Measurements from ENCODE around the gene GHRHR. TPM values are rescaled to one million over a fixed set of nuclear protein-coding genes. Genes with fewer than 3 reads are reported as not detected.

The GHRHR gene
- total and polyA plus RNA-seq, 4 donors: 0.38 to 0.77 (median 0.77) TPM; not detected in 1

GRCh38 chr7:30920584-30921539 lies 42.9 kb upstream of the GHRHR start:
- 46 to 56% methylated on average over 9 of the region's 9 CpGs for whole genome bisulfite sequencing, 2 donors
- no peak for ATAC-seq (ENCODE audit: insufficient read depth, low FRiP score)

GRCh38 chr7:30921540-30922401 lies 42.0 kb upstream of the GHRHR start:
- Histone ChIP-seq H3K27me3 (ENCODE audit: control insufficient read depth in 3 of 3, insufficient read depth in 3 of 3, low read length in 2 of 3) (no peaks in the 10 kb centered on the region), H3K36me3 (ENCODE audit: control insufficient read depth in 4 of 4, insufficient read depth in 4 of 4, low read length in 4 of 4) (peaks cover 0 to 22% (median 2%) of the 10 kb centered on the region in 4 donors), H3K27ac (ENCODE audit: low read depth in 1 of 2, low read length in 1 of 2) (peak overlapping the region; percentile 59 to 60), H3K9ac (ENCODE audit: insufficient read depth in 1 of 2, low read length in 2 of 2) (no peak overlapping the region), H3K4me3 (no peak overlapping the region), H3K4me1 (ENCODE audit: control insufficient read depth in 5 of 5, insufficient read depth in 5 of 5, low read length in 5 of 5) (peaks cover 0 to 36% (median 5%) of the 10 kb centered on the region in 5 donors), H3K9me3 (ENCODE audit: control insufficient read depth in 4 of 4, insufficient read depth in 3 of 4, low read length in 3 of 4) (peaks cover 0 to under 1% (median 0%) of the 10 kb centered on the region in 4 donors)
- TF ChIP-seq CTCF (IDR thresholded peaks at IDR 0.05; ENCODE audit: control extremely low read depth, extremely low read depth): no peak
- DNase-seq (peak in 1 of 3 donors; percentile 12), ATAC-seq (ENCODE audit: insufficient read depth, low FRiP score) (no peak)
- 86 to 93% methylated on average over 18 to 19 of the region's 19 CpGs for WGBS, 2 donors

More at GRCh38 chr7:30920584-30921539, 42.9 kb upstream of the GHRHR start:
- H3K4me3 ChIP-seq: no peak overlapping the region
- H3K9ac ChIP-seq (ENCODE audit: insufficient read depth in 1 of 2, low read length in 2 of 2): no peak overlapping the region
- H3K27ac ChIP-seq (ENCODE audit: low read depth in 1 of 2, low read length in 1 of 2): peak overlapping the region; percentile 59 to 71
- H3K27me3 ChIP-seq (ENCODE audit: control insufficient read depth in 3 of 3, insufficient read depth in 3 of 3, low read length in 2 of 3): no peaks in the 10 kb centered on the region
- H3K36me3 ChIP-seq (ENCODE audit: control insufficient read depth in 4 of 4, insufficient read depth in 4 of 4, low read length in 4 of 4): peaks cover 0 to 25% (median 2%) of the 10 kb centered on the region in 4 donors
- TF ChIP-seq CTCF (IDR thresholded peaks at IDR 0.05; ENCODE audit: control extremely low read depth, extremely low read depth): no peak
- peaks cover 0 to 36% (median 10%) of the 10 kb centered on the region in 5 donors for H3K4me1 ChIP-seq (ENCODE audit: control insufficient read depth in 5 of 5, insufficient read depth in 5 of 5, low read length in 5 of 5)
- peak in 1 of 3 donors; percentile 12 for DNase-seq
- H3K9me3 ChIP-seq (ENCODE audit: control insufficient read depth in 4 of 4, insufficient read depth in 3 of 4, low read length in 3 of 4): no peaks in the 10 kb centered on the region

GRCh38 chr7:30922596-30922995 lies 41.2 kb upstream of the GHRHR start:
- no peak for TF ChIP-seq CTCF (IDR thresholded peaks at IDR 0.05; ENCODE audit: control extremely low read depth, extremely low read depth)
- H3K4me1 ChIP-seq (ENCODE audit: control insufficient read depth in 5 of 5, insufficient read depth in 5 of 5, low read length in 5 of 5): peaks cover 0 to 36% (median 5%) of the 10 kb centered on the region in 5 donors
- no peak for ATAC-seq (ENCODE audit: insufficient read depth, low FRiP score)

More at GRCh38 chr7:30922596-30922995, 41.2 kb upstream of the GHRHR start:
- Histone ChIP-seq H3K36me3 (ENCODE audit: control insufficient read depth in 4 of 4, insufficient read depth in 4 of 4, low read length in 4 of 4) (peaks cover 0 to 23% (median 2%) of the 10 kb centered on the region in 4 donors), H3K27me3 (ENCODE audit: control insufficient read depth in 3 of 3, insufficient read depth in 3 of 3, low read length in 2 of 3) (no peaks in the 10 kb centered on the region), H3K9ac (ENCODE audit: insufficient read depth in 1 of 2, low read length in 2 of 2) (no peak overlapping the region), H3K4me3 (no peak overlapping the region), H3K9me3 (ENCODE audit: control insufficient read depth in 4 of 4, insufficient read depth in 3 of 4, low read length in 3 of 4) (peaks cover 0 to 6% (median 2%) of the 10 kb centered on the region in 4 donors), H3K27ac (ENCODE audit: low read depth in 1 of 2, low read length in 1 of 2) (peak overlapping the region; percentile 44 to 60)
- DNase-seq: peak in 1 of 3 donors; percentile 9
- 82 to 90% methylated on average over 9 of the region's 9 CpGs for WGBS, 2 donors

Data from lung (tissue), 12 donors.